NCI-H2227 (cell line): ENCODE results near the gene ST6GAL1.

ENCODE experiments used
- DNase-seq: peaks from one replicate; lab custom pipeline; 2025; ENCODE audit not compliant: unreplicated experiment; lab: John Stamatoyannopoulos, UW

ST6GAL1 gene

GRCh38 chr3:187102073-187102634 lies 171.8 kb downstream of the ST6GAL1 start:
- no peak for DNase-seq

DNA sequence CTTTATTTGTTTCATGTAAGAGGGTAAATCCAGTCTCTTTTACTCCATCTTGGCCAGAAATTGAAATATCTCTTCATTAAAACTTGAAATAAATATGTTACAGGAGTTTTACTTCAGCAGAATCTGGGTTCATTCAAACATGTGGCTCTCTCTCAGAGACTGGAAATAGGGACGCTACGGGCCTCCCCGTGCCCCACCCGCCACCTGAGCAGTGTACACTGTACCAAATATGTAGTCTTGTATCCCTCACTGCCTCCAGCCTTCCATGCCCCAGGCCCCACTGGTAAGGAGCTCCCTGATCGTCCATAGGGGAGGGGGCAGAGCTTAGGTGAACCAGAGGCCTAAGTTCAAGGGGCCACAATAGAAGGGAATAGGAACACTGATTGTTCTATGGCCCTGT lies 172.9 kb downstream of the ST6GAL1 start:
- DNase-seq, result no peak

DNA sequence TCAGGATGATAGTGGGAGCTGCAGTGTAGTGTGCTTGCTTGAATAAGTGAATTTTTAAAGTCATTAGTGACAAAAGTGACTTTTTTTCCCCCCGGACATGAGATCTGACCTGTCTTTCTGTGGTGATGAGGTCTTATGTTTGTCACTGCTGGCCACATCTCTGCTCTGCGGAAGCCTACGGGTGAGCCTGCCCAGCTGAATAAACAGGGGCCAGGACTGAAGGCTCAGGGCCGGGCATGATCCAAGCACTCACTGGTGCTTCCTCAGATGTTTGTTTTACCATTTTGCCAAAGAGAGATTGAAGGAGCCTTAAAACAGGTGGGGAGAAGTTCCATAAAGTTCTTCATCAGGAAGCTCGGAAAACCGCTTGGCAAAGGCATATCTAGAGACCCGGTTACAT lies 174.0 kb downstream of the ST6GAL1 start:
- no peak for DNase-seq

DNA sequence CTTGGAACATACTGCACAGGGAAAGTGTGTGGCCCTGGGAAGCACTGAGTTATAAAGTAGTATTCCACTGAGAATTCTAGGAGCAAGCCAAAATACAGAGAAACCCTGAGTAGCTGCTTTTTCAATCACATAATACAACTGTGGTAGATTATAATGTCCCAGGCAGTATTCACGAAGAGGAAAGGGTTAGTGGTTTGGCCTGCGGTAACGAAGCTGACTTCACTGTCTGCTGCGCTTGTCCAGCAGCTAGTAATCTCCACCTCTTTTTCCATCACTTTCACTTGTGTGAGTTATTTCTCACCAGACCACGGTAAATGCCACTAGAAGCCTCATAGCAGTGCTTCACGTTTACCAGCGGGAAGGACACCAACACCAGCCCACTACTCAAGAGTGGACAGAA lies 174.6 kb downstream of the ST6GAL1 start:
- DNase-seq, result no peak

- DNase-seq, result no peak
These were observed 175.4 kb downstream of the ST6GAL1 start for GRCh38 chr3:187105700-187106099.

GRCh38 chr3:187107989-187108388 lies 177.7 kb downstream of the ST6GAL1 start:
- DNase-seq, result no peak

DNA sequence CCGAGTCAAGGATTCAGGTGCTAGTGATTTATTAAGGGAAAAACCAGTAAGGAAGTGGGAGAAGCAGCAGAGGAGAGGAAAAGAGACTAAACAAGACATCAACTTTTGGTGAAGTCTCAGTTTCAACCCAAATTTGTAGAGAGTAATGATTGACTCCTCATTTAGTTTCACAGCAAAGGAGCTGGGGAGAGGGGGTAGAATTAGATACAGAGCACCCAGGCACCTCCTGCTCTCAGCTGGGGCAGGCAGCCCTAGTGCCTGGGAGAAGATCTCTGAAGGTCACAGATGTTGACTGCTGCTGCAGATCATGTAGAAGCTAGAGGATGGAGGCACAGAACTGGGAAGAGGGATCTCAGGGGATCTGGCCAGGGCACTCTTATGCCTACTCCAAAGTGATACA lies 179.8 kb downstream of the ST6GAL1 start:
- DNase-seq, result no peak

GRCh38 chr3:187112934-187113793 lies 182.8 kb downstream of the ST6GAL1 start:
- DNase-seq, result peak; percentile 6

GRCh38 chr3:187114511-187114910 lies 184.2 kb downstream of the ST6GAL1 start:
- no peak for DNase-seq

DNA sequence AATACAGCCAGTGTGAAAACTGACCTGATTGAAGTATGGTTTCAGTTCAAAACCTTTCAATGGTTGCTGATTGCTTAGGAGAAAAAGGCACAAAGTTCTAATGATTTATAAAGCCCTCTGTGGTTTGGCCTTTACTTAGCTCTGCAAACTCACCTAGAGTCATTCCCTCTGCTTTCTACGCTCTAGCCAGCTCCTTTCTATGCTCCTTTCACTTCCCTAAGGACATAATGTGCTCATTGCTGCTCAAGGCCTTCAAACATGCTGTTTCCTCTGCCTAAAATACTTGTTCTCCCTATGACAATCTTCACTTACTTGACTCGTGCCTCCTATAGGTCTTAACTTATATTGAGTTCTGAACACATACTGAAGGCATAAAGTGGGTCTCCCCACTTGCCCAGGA lies 190.0 kb downstream of the ST6GAL1 start:
- no peak for DNase-seq

GRCh38 chr3:187122261-187122660 lies 191.9 kb downstream of the ST6GAL1 start:
- DNase-seq, result no peak

DNA sequence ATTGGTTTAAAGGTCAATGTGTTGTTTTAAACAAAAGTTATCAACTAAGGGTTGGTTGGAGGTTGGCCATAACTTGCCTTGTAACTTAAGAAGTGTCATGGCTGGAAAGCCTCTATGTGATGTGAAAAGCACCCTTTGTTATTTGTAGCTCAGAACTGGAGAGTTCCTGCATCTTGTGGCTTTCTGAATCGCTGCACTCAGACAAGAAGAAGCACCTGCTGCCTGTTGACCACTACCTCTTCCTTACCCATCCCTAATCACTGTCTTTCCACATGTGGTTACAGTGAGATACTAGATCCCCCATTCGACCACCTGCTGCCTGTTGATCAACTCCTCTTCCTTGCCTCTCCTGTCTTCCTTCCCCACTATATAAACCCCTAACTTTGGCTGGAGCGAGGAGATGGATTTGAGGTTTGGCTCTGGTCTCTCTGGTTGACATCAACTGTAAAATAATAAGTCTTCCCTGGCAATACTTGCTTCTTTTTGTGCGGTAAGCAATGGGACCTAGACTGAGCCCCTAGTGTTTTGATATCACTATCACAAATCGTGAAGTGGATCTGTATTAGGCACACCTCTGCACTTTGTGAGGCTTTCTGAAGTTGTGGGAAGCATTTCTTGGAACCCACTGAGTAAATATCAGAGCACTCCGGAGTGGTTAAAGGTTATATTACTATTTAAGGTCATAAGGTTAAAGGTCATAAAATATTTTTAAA lies 195.1 kb downstream of the ST6GAL1 start:
- DNase-seq, result no peak
